GM19328 (cell line): Measurements from ENCODE around the gene FHOD1.

Experiments used
- ATAC-seq: cut with Tn5 transposase; IDR thresholded peaks from one replicate; pipeline ENCODE4 v1.9.1; 2021; ENCODE audit warnings: mild to moderate bottlenecking, moderate library complexity; ENCODE audit not compliant: unreplicated experiment

The FHOD1 gene

DNA sequence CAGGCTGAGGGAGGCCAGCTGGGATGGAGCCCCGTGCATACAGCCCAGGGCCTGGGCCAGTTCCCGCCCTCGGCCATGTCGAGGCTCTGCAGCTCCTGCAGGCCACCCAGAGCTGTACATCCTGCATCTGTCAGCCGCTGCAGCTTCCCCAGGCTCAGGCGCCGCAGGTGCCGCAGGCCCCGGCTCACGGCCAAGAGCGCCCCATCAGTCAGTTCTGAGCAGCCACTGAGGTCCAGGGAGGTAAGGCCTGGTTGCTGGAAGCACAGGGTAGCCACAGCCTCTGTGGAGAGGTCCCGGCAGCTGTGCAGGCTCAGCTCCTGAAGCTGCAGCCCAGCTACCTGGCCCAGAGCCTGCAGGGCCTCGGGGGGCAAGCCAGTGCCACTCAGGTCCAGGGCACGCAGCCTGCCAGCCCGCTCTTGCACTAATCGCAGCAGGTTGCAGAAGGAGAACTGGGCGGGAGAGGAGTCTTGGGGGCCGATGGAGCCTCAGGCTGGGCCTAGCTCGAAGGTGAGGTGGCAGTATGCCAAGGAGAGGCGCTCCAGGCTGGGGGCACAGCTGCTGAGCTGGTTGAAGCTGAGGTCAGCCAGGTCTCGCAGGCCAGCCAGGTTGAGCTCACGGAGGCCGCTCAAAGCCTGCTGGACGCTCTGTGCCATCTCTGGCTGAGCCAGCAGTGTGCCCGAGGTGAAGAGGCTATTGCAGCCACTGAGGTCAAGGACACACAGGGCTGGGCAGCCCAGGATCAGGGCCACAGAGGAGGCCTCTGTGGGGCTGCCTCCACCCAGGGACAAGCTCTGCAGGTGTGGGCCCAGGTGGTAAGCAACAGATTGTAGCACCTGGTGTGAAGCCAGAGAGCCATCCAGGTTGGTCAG is 37.0 kb downstream of the FHOD1 start:
- no peak for ATAC-seq

DNA sequence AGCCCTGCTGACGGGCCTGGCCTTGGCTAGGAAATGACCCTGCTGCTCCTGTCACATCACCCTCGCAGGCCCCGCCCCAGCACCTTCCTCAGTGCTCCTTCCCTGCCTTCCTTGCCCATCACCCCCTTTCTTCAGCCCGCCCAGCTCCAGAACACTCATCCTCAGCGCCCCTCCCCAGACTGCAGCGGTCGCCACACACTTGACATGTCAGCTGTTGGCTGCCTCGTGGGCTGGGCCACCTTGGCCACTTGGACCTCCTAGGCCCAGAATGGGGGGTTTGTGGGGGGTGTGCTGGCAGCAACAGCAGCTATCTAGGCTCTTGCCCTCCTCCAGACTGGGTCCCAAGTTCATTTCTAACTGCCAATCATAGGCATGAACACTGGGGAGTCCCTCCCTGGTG is 37.7 kb downstream of the FHOD1 start:
- no peak for ATAC-seq

DNA sequence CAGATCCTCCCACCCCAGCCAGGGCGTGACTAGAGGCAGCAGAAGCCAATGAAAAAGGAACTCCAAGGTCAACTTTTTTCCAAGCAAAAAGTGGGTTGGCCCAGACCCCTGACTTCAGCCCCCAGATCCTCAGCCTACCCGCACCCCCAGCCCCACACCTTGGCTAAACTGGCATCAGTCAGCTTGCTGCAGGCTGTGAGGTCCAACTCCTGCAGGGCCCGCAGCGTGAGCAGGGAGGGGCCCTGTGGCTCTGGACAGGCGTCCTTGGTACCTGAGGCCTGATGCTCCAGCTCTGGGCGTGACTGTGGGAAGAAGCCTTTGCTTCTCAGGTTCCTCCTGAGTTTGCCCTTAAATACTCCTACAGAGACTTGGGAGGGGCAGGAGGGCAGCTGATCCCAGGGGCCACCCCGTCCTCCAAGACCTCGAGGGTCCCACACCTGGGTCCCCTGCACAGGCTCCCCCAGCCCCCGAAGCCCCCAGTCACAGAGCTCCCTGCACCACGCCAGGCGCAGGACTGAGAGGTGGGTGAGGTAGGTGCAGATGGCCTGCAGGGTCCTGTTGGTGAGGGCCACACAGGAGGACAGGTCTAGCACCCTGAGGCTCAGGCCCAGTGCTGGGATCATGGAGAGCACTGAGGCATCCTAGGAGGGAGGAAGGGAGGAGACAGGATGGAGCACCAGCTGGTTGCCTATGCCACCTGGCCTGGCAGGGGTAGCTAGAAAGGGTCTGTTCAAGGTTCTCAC is 39.0 kb downstream of the FHOD1 start:
- no peak for ATAC-seq

GRCh38 chr16:67207249-67208091 is 39.8 kb downstream of the FHOD1 start:
- ATAC-seq: no peak

DNA sequence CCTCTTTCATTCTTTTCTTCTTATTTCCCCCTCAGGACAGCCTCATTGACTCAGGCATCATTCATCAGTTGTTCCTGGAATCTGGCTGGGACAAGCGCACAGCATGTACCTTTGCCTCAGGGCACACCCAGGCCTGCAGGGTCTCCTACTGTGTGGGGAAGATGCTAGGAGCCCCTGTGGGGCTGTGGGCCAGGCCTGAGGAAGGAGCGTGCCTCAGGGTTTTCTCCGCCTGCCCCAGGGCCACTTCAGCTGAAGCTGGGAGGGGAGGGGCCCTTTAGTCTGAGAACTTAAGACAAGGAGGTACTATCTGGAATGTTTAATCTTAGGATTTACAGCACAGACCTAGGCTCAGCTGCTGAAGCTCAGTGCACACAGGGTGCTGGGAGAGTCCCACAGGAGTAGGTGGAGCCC is 40.4 kb downstream of the FHOD1 start:
- no peak for ATAC-seq

- ATAC-seq: no peak
Observed at GRCh38 chr16:67206129-67206837, 41.0 kb downstream of the FHOD1 start.

DNA sequence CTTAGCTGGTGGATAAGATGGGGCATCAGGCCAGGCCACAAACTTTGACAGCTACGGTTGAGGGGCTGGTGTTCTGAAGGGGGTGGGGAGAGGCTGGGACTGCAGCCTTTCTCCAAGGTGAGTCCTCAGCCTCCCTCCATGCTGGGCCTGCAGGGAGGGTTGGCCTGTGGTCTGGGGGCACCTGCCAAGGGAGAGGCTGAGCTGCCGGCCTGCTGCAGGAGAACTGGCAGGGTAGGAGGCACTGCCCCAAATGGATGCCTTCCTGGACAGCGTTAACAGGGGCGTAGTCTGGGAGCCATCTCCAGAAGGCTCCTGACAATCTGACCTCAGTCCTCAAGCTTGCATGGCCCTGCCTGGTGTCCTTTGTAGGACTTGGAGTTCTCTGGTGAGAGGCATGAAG is 43.2 kb downstream of the FHOD1 start:
- ATAC-seq: no peak

DNA sequence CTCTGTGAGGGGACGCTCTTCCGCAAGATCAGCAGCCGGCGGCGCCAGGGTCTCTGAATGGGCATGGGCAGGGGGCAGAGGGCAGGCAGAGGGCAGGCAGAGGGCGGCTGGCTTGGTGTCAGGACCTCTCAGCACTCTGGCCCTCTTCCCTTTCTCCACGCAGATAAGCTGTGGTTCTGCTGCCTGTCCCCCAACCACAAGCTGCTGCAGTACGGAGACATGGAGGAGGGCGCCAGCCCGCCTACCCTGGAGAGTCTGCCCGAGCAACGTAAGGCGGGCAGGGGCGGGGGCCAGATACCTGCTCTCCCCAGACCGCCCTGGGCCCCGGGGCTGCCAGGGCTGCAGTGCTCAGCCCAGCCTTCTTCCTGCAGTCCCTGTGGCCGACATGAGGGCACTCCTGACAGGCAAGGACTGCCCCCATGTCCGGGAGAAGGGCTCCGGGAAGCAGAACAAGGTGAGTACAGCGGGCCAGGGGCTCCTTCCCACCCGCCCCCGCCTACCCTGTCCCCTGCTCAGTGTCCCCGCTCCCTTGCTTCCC is 44.3 kb downstream of the FHOD1 start:
- ATAC-seq: no peak

DNA sequence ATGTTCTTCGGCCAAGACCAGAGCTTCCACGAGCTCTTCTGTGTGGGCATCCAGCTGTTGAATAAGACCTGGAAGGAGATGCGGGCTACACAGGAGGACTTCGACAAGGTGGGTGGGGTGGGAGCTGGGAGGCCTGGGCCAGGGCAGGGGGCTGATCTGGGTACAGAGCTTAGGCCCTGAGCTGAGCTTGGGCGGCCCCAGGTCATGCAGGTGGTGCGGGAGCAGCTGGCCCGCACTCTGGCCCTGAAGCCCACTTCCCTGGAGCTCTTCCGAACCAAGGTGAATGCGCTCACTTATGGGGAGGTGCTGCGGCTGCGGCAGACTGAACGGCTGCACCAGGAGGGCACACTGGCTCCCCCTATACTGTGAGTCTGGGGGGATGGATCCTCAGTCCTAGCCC is 44.9 kb downstream of the FHOD1 start:
- ATAC-seq: no peak

DNA sequence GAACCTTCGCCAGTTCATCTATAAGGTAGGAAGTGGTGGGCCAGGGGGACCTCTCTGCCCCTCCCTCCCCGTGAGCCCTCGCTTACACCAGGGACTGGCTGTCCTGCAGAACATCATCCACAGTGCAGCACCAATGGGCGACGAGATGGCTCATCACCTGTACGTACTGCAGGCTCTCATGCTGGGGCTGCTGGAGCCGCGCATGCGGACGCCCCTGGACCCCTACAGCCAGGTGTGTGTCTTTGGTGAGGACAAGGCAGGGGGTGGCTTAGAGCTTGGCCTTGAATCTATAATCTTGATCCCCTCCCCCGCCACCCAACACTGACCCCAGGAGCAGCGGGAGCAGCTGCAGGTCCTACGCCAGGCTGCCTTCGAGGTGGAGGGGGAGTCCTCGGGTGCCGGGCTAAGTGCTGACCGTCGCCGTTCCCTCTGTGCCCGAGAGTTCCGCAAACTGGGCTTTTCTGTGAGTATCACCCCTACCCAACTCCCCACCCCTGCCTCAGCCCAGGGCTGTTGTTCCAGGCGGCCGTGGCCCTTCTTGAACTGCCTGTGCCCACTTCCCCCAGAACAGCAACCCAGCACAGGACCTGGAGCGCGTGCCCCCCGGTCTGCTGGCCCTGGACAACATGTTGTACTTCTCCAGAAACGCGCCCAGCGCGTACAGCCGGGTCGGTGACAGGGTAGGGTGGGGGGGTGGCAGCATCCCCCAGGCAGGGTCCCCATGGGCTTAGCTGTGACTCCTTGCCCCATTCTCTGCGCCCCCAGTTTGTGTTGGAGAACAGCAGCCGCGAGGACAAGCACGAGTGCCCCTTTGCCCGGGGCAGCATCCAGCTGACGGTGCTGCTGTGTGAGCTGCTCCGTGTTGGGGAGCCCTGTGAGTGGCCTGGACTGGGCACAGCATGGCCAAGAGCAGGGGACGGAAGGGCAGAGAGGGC is 45.6 kb downstream of the FHOD1 start:
- ATAC-seq: no peak

GRCh38 chr16:67200491-67200890 is 46.8 kb downstream of the FHOD1 start:
- ATAC-seq: no peak

DNA sequence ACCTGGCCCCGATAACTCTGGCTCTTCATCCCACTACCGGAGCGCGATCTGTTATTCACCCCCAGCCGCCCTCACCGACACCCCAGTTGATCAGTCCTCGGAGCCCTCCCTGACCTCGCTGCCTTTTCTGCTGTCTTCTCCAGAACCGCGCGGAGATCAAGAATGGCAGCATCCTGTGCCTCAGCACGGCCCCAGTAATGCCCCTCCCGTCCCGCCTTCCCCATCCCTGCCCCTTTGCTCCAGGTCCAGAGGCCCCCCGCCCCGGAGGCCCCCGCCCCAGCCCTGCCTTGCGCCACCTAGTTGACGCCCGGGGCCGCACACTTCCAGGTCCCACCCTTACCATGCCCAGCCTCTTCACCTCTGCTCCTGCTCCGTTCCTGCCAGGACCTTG is 47.5 kb downstream of the FHOD1 start:
- ATAC-seq: no peak

DNA sequence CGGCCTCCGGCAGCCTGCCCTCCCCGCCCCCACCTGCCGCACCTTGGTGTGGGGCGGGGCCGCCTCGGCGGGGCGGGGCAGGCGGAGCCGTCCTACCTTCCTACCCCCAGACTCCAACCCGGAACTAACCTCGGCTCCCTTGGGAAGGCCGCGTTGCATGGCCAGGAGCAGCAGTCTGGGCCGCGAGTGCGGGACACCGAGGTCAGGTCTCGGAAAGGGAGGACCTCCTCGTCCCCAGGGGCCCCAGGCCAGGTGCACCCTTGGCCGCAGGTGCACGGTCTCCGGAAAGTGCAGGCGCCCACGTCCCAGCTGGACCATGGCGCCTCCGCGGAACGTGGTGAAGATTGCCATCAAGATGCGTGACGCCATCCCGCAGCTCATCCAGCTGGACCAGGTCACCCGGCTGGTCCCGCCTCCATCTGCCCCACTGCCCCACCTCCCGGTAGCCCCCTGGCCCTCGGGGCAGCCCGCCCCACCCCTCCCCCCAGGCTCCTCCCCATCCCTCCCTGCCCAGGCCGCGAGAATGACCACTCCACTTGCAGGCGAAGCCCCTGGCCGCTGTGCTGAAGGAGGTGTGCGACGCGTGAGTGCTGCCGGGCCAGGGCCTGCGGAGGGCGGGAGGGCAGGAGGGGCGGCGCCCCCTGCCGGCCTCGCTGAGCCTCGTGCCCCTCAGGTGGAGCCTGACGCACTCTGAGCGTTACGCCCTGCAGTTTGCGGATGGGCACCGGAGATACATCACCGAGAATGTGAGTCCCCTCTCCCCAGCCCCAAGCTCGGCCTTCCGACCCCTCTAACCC is 48.1 kb downstream of the FHOD1 start, which contains the start of gene ELMO3:
TSS of gene ELMO3 (plus strand) at position 121 of the 797 bp plus-strand sequence. CDS start at position 317, 196 bp downstream.
- no peak for ATAC-seq

DNA sequence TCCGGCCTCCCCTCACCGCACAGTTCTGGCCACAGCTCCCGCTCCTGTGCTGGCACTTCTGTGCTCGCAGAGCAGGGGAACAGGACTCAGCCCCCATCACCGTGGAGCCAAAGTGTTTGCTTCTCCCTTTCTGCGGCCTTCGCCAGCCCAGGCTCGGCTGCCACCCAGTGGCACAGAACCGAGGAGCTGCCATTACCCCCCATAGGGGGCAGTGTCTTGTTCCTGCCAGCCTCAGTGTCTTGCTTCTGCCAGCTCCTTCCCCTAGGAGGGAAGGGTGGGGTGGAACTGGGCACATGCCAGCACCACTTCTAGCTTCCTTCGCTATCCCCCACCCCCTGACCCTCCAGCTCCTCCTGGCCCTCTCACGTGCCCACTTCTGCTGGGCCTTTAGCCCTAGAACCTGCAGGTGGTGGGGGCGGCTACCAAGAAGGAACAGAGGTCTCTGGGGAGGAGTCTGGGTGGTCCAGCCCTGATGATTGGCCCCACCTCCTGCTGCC is 49.0 kb downstream of the FHOD1 start:
- ATAC-seq: no peak

GRCh38 chr16:67197704-67198103 is 49.6 kb downstream of the FHOD1 start:
- ATAC-seq: no peak

GRCh38 chr16:67196881-67197280 is 50.4 kb downstream of the FHOD1 start:
- ATAC-seq: no peak

GRCh38 chr16:67195676-67196075 is 51.6 kb downstream of the FHOD1 start:
- no peak for ATAC-seq

- ATAC-seq: no peak
Observed at GRCh38 chr16:67194260-67194659, 53.0 kb downstream of the FHOD1 start.
